HepG2 (cell line): ENCODE results near the gene LYZL2. TPM values are rescaled to one million over a fixed set of nuclear protein-coding genes. Genes with fewer than 3 reads are reported as not detected.

Experiments
- ARID5B ChIP-seq: IDR thresholded peaks from 2 replicates; pipeline ENCODE4 v1.4.0; 2020; ENCODE audit warnings: mild to moderate bottlenecking, missing genetic modification reagents
- ATF2 ChIP-seq: sonication (generic); formaldehyde crosslinking; IDR thresholded peaks from 2 replicates; pipeline ENCODE4 v1.4.0; 2020; ENCODE audit warnings: missing genetic modification reagents
- ETS1 ChIP-seq: sonication (generic); formaldehyde crosslinking; IDR thresholded peaks from 2 replicates; pipeline ENCODE4 v1.4.0; 2020; ENCODE audit warnings: missing genetic modification reagents
- GFI1 ChIP-seq: sonication (generic); formaldehyde crosslinking; IDR thresholded peaks from 2 replicates; pipeline ENCODE4 v1.5.0; 2020; ENCODE audit warnings: missing genetic modification reagents, mild to moderate bottlenecking, borderline replicate concordance
- MAX ChIP-seq: IDR thresholded peaks from 2 replicates; pipeline ENCODE4 v1.6.1; 2012; ENCODE audit warnings: inconsistent platforms
- PAWR ChIP-seq: sonication (generic); formaldehyde crosslinking; IDR thresholded peaks from 2 replicates; pipeline ENCODE4 v1.4.0; 2020; ENCODE audit warnings: missing genetic modification reagents, mild to moderate bottlenecking, borderline replicate concordance
- PHF20 ChIP-seq: sonication (generic); formaldehyde crosslinking; IDR thresholded peaks from 2 replicates; pipeline ENCODE4 v1.5.0; 2020; ENCODE audit warnings: mild to moderate bottlenecking, missing genetic modification reagents
- RAD51 ChIP-seq: fragments of 450-650 bp; IDR thresholded peaks from 2 replicates; pipeline ENCODE4 v1.6.1; 2016; ENCODE audit warnings: borderline replicate concordance
- RARA ChIP-seq: IDR thresholded peaks from 2 replicates; pipeline ENCODE4 v1.6.1; 2016; ENCODE audit warnings: missing genetic modification reagents, missing compliant biosample characterization
- UBTF ChIP-seq: sonication (generic); formaldehyde crosslinking; IDR thresholded peaks from 2 replicates; pipeline ENCODE4 v1.4.0; 2020; ENCODE audit warnings: mild to moderate bottlenecking, missing genetic modification reagents
- ZBTB25 ChIP-seq: IDR thresholded peaks from 2 replicates; pipeline ENCODE4 v1.6.1; 2018; ENCODE audit warnings: missing genetic modification reagents
- ZFP36 ChIP-seq: fragments of 150-350 bp; IDR thresholded peaks from 2 replicates; pipeline ENCODE4 v1.6.1; 2018; ENCODE audit warnings: borderline replicate concordance, low read length, low read depth; ENCODE audit not compliant: partially characterized antibody
- ZFP36L1 ChIP-seq: sonication (generic); formaldehyde crosslinking; IDR thresholded peaks from 2 replicates; pipeline ENCODE4 v1.8.0; 2022; ENCODE audit warnings: mild to moderate bottlenecking, missing genetic modification reagents, moderate library complexity
- ZNF143 ChIP-seq: sonication (generic); formaldehyde crosslinking; IDR thresholded peaks from 2 replicates; pipeline ENCODE4 v1.4.0; 2020; ENCODE audit warnings: missing genetic modification reagents
- ZNF275 ChIP-seq: sonication (generic); formaldehyde crosslinking; IDR thresholded peaks from 2 replicates; pipeline ENCODE4 v1.8.0; 2022; ENCODE audit warnings: missing genetic modification reagents, mild to moderate bottlenecking, inconsistent platforms, borderline replicate concordance
- ZNF367 ChIP-seq: sonication (generic); formaldehyde crosslinking; IDR thresholded peaks from 2 replicates; pipeline ENCODE4 v1.4.0; 2020; ENCODE audit warnings: missing genetic modification reagents, borderline replicate concordance
- ZNF605 ChIP-seq: sonication (generic); formaldehyde crosslinking; IDR thresholded peaks from 2 replicates; pipeline ENCODE4 v1.8.0; 2022; ENCODE audit warnings: mild to moderate bottlenecking, missing genetic modification reagents
- ZNF768 ChIP-seq: sonication (generic); formaldehyde crosslinking; IDR thresholded peaks from 2 replicates; pipeline ENCODE4 v1.4.0; 2020; ENCODE audit warnings: missing genetic modification reagents
- polyA plus RNA-seq, 8 experiments: library from polyadenylated mRNA; depleted of rRNA in 3 of 8; stranded (reverse) in 7 of 8; unstranded in 1 of 8; fragments of >200 nt; fragmentation: Illumina TruSeq in 4 of 8; extraction: Trizol in 4 of 8; gene quantifications; 2 replicates each; pipeline versions ENCODE4 v1.2.1 to v1.2.3, GENCODE V29; 2011 to 2016; ENCODE audit warnings: low read depth in 4 of 8, missing spikeins in 1 of 8, mixed read lengths in 1 of 8; ENCODE audit not compliant: insufficient read depth in 1 of 8
- total RNA-seq, 5 experiments: library from RNA; depleted of rRNA; stranded (reverse); fragments of >200 nt; fragmentation: Illumina TruSeq; extraction: Trizol; gene quantifications; 2 replicates each; pipeline ENCODE4 v1.2.3, GENCODE V29; 2016; ENCODE audit warnings: low read depth in 1 of 5

The LYZL2 gene
- total and polyA plus RNA-seq, 2 of the 13 experiments (the other 11 are each of a cell fraction or from before 2014, with no cell fraction given) = 0.20 to 0.63 TPM

- no peak; the same call in 1 of the 2 replicates for TF ChIP-seq ZBTB25 (CRISPR knock-in tag)
- no peak for TF ChIP-seq ZNF275 (CRISPR knock-in tag)
- TF ChIP-seq MAX = no peak
- TF ChIP-seq ZNF367 (CRISPR knock-in tag) = no peak
- no peak for TF ChIP-seq ZNF768 (CRISPR knock-in tag)
- TF ChIP-seq ZFP36L1 (CRISPR knock-in tag) = no peak
- no peak for TF ChIP-seq UBTF
- no peak for TF ChIP-seq GFI1 (CRISPR knock-in tag)
- no peak for TF ChIP-seq PAWR (CRISPR knock-in tag)
- TF ChIP-seq ZNF143 (CRISPR knock-in tag) = no peak
- peak; percentile 84 for TF ChIP-seq ARID5B
- no peak for TF ChIP-seq PHF20 (CRISPR knock-in tag)
- no peak for TF ChIP-seq ETS1 (CRISPR knock-in tag)
- no peak for TF ChIP-seq ZNF605 (CRISPR knock-in tag)
- TF ChIP-seq RAD51 = no peak
- TF ChIP-seq ATF2 (CRISPR knock-in tag) = no peak
- no peak for TF ChIP-seq ZFP36
- TF ChIP-seq RARA (CRISPR knock-in tag) = peak; percentile 68
These were observed 45.7 kb downstream of the LYZL2 start (continued) for GRCh38 chr10:30583778-30584415.
